ENCODE measurements around the gene REPS2. TPM values are rescaled to one million over a fixed set of nuclear protein-coding genes. Genes with fewer than 3 reads are reported as not detected.

The REPS2 gene
- total RNA-seq, 1 donor: 0.43 TPM

- TF ChIP-seq CTCF (IDR thresholded peaks at IDR 0.05; ENCODE audit: insufficient read depth, low read depth, low read length): no peak
- H3K4me3 ChIP-seq (ENCODE audit: low read depth, low read length): no peak overlapping the region
- DNase-seq (ENCODE audit: low read depth): no peak
Measured at GRCh38 chrX:17187136-17187756, 240.8 kb downstream of the REPS2 start.

- DNase-seq (ENCODE audit: low read depth): no peak
- H3K4me3 ChIP-seq (ENCODE audit: low read depth, low read length): no peak overlapping the region
- no peak for TF ChIP-seq CTCF (IDR thresholded peaks at IDR 0.05; ENCODE audit: insufficient read depth, low read depth, low read length)
Measured at GRCh38 chrX:17192106-17192505, 245.6 kb downstream of the REPS2 start.

Small RNA genes within 50 kb of the gene (small RNA-seq; reads per million reads assigned to genes)
- not detected for gene RF00019
- not detected for gene RF00190

Other genes with a start within 250 kb of the REPS2 start
- gene CTPS2, start 234.0 kb upstream of the REPS2 start, total RNA-seq: 9.1 and 11.0 TPM in 2 replicates
- gene SYAP1, start 227.0 kb upstream of the REPS2 start, total RNA-seq: 39.9 and 51.4 TPM in 2 replicates
- 8.1 and 13.8 TPM in 2 replicates for gene TXLNG, start 160.2 kb upstream of the REPS2 start, total RNA-seq
- 123 and 124 TPM in 2 replicates for gene RBBP7, start 76.3 kb upstream of the REPS2 start, total RNA-seq

Measured in fibroblast of villous mesenchyme (primary cell).